ENCODE results near the gene USF2. TPM values are rescaled to one million over a fixed set of nuclear protein-coding genes. Genes with fewer than 3 reads are reported as not detected.

USF2 gene
- polyA plus RNA-seq, 3 donors, result 2.7 to 248 (median 5.0) TPM

- no peak overlapping the region for H3K4me2 ChIP-seq (replicated peaks; ENCODE audit: extremely low read depth, low read length, poor library complexity, severe bottlenecking)
- Mint-ChIP-seq H3K4me1 (peaks cover 25% of the 10 kb centered on the region), H3K27me3 (ENCODE audit: low read depth in 3 of 3) (peaks cover 12 to 18% (median 13%) of the 10 kb centered on the region in 3 donors), H3K4me3 (no peak overlapping the region), H3K9me3 (peaks cover 0 to 2% (median 0%) of the 10 kb centered on the region in 7 donors), H3K36me3 (no peaks in the 10 kb centered on the region), H3K27ac (no peak overlapping the region)
- no peaks in the 10 kb centered on the region for H3K79me2 ChIP-seq (ENCODE audit: insufficient read depth, low read length)
- H3K9me3 ChIP-seq (replicated peaks in 1 of 2; ENCODE audit: control insufficient read depth in 1 of 2, insufficient read depth in 1 of 2, low read length in 2 of 2), result no peaks in the 10 kb centered on the region
- no peak overlapping the region for H2AFZ ChIP-seq (ENCODE audit: insufficient read depth, low read depth, low read length, poor library complexity, severe bottlenecking)
- H3K4me1 ChIP-seq (ENCODE audit: control insufficient read depth in 1 of 2, insufficient read depth in 2 of 2, low read length in 2 of 2), result peaks cover 15 to 25% of the 10 kb centered on the region in 2 donors
- intact Hi-C loops (cut with micrococcal nuclease), result no loop called here
- no peak for DNase-seq
- no peak overlapping the region for H3K27ac ChIP-seq (ENCODE audit: low read depth in 1 of 2, low read length in 2 of 2)
- no peak for TF ChIP-seq CTCF (IDR thresholded peaks at IDR 0.05)
- H3K4me3 ChIP-seq (replicated peaks in 1 of 3; ENCODE audit: low read depth in 2 of 3, low read length in 3 of 3), result no peak overlapping the region
- WGBS (ENCODE audit: insufficient coverage), result 100% methylated on average over 6 of the region's 10 CpGs
- no peak overlapping the region for H3K9ac ChIP-seq (ENCODE audit: insufficient read depth, low read length, poor library complexity, severe bottlenecking)
- no peaks in the 10 kb centered on the region for H3K36me3 ChIP-seq (replicated peaks in 1 of 2; ENCODE audit: control insufficient read depth in 1 of 2, insufficient read depth in 2 of 2, low read length in 2 of 2)
- H4K20me1 ChIP-seq (ENCODE audit: insufficient read depth, low read length), result no peaks in the 10 kb centered on the region
- no peaks in the 10 kb centered on the region for H3K27me3 ChIP-seq (ENCODE audit: control insufficient read depth in 2 of 2, insufficient read depth in 2 of 2, low read length in 2 of 2)
Measured at GRCh38 chr19:35287713-35288112, 19.0 kb downstream of the USF2 start.

DNA sequence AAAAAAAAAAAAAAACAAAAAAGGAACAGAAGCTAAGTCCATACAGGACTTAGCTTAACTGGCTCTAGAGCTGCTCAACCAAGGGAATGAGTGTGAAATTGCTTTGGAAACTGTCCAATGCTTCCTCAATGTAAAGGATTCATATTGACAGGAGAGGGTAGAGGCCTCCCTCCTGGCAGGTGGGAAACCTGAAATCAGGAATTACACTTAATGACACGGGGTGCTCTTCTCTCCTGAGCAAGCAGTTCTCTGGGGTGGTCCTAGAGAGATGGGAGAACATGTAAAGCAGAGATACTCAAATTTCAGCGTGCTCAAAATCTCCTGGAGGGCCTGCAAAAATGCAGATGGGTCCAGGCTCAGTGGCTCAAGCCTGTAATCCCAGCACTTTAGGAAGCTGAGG, 19.6 kb downstream of the USF2 start:
- no peak overlapping the region for H3K4me2 ChIP-seq (replicated peaks; ENCODE audit: extremely low read depth, low read length, poor library complexity, severe bottlenecking)
- no peaks in the 10 kb centered on the region for H3K9me3 ChIP-seq (replicated peaks in 1 of 2; ENCODE audit: control insufficient read depth in 1 of 2, insufficient read depth in 1 of 2, low read length in 2 of 2)
- H3K27ac Mint-ChIP-seq, result no peak overlapping the region
- peaks cover 13 to 22% of the 10 kb centered on the region in 2 donors for H3K4me1 ChIP-seq (ENCODE audit: control insufficient read depth in 1 of 2, insufficient read depth in 2 of 2, low read length in 2 of 2)
- no peaks in the 10 kb centered on the region for H3K36me3 Mint-ChIP-seq
- H4K20me1 ChIP-seq (ENCODE audit: insufficient read depth, low read length), result no peaks in the 10 kb centered on the region
- no peak for TF ChIP-seq CTCF (IDR thresholded peaks at IDR 0.05)
- H3K36me3 ChIP-seq (replicated peaks in 1 of 2; ENCODE audit: control insufficient read depth in 1 of 2, insufficient read depth in 2 of 2, low read length in 2 of 2), result no peaks in the 10 kb centered on the region
- 71% methylated on average over 2 of the region's 2 CpGs for WGBS (ENCODE audit: insufficient coverage)
- no peak overlapping the region for H3K27ac ChIP-seq (ENCODE audit: low read depth in 1 of 2, low read length in 2 of 2)
- H3K9ac ChIP-seq (ENCODE audit: insufficient read depth, low read length, poor library complexity, severe bottlenecking), result no peak overlapping the region
- H3K27me3 ChIP-seq (ENCODE audit: control insufficient read depth in 2 of 2, insufficient read depth in 2 of 2, low read length in 2 of 2), result no peaks in the 10 kb centered on the region
- no peak overlapping the region for H2AFZ ChIP-seq (ENCODE audit: insufficient read depth, low read depth, low read length, poor library complexity, severe bottlenecking)
- no peaks in the 10 kb centered on the region for H3K79me2 ChIP-seq (ENCODE audit: insufficient read depth, low read length)
- peaks cover 8 to 15% (median 10%) of the 10 kb centered on the region in 3 donors for H3K27me3 Mint-ChIP-seq (ENCODE audit: low read depth in 3 of 3)
- H3K4me3 ChIP-seq (replicated peaks in 1 of 3; ENCODE audit: low read depth in 2 of 3, low read length in 3 of 3), result no peak overlapping the region
- no peak for DNase-seq
- peaks cover 0 to 2% (median 0%) of the 10 kb centered on the region in 7 donors for H3K9me3 Mint-ChIP-seq
- intact Hi-C loops (cut with micrococcal nuclease), result no loop called here
- no peak overlapping the region for H3K4me3 Mint-ChIP-seq
- peaks cover 18% of the 10 kb centered on the region for H3K4me1 Mint-ChIP-seq
